Measurements from ENCODE around the gene ZNF827. TPM values are rescaled to one million over a fixed set of nuclear protein-coding genes. Genes with fewer than 3 reads are reported as not detected.

The ZNF827 gene
- polyA plus RNA-seq, 1 donor from 2014 or later, result 12.1 TPM

DNA sequence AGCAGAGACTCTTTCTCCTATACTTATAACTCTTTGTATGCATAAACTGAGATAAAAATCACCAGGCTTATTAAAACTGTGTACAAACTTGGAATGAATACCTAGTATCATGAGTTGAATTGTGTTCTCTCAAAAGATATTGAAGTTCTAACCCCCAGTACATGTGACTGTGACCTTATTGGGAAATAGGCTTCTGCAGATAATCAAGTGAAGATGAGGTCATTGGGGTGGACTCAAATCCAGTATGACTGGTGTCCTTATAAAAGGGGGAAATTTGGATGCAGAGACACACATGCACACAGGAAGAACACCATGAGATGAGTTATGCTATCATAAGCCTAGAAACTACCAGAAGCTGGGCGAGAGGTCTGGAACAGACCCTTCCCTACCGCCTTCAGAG, 26.2 kb downstream of the ZNF827 start:
- Histone ChIP-seq H3K27me3 (ENCODE audit: insufficient read depth, low read depth, low read length) (no peaks in the 10 kb centered on the region), H3K4me2 (ENCODE audit: low read length) (no peak overlapping the region), H3K9ac (ENCODE audit: low read length) (no peak overlapping the region), H3F3A (ENCODE audit: insufficient read depth, low read length, poor library complexity, severe bottlenecking) (no peaks in the 10 kb centered on the region), H3K36me3 (ENCODE audit: insufficient read depth, low read length) (no peaks in the 10 kb centered on the region), H3K4me3 (ENCODE audit: low read length) (no peak overlapping the region), H2AFZ (ENCODE audit: low read depth, low read length) (no peak overlapping the region), H3K27ac (ENCODE audit: low read length) (no peak overlapping the region), H3K9me2 (ENCODE audit: insufficient read depth, low read length) (no peaks in the 10 kb centered on the region), H4K20me1 (ENCODE audit: insufficient read depth) (no peaks in the 10 kb centered on the region), H3K79me2 (replicated peaks; ENCODE audit: insufficient read depth, low read length) (peaks cover 66% of the 10 kb centered on the region), H3K9me3 (ENCODE audit: low read length) (no peaks in the 10 kb centered on the region)
- TF ChIP-seq MXI1 (conservative IDR thresholded peaks at IDR 0.05; ENCODE audit: poor library complexity, severe bottlenecking), result no peak

DNA sequence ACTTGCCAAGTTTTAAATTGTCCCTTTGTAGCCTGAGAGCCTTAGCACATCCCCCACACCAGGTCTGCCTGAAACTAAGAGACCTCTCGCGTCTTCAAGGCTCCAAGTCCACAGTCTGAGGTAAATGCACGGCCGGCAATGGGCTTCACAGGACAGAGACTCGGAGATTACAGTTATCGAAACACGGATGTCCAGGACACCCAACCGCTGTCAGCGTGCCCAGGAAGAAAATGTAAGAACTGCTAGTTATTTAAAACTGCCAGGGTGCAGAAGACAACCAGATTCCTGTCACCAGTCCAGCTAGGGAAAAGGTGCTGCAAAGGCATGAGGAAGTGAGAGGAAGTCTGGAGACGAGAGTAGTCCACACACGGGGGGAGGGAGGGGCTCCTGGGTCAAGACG, 28.9 kb downstream of the ZNF827 start:
- Histone ChIP-seq H2AFZ (ENCODE audit: low read depth, low read length) (no peak overlapping the region), H3K9me3 (ENCODE audit: low read length) (no peaks in the 10 kb centered on the region), H3K9ac (ENCODE audit: low read length) (no peak overlapping the region), H4K20me1 (ENCODE audit: insufficient read depth) (no peaks in the 10 kb centered on the region), H3K27ac (ENCODE audit: low read length) (no peak overlapping the region), H3F3A (ENCODE audit: insufficient read depth, low read length, poor library complexity, severe bottlenecking) (no peaks in the 10 kb centered on the region), H3K9me2 (ENCODE audit: insufficient read depth, low read length) (no peaks in the 10 kb centered on the region), H3K27me3 (ENCODE audit: insufficient read depth, low read depth, low read length) (no peaks in the 10 kb centered on the region), H3K4me2 (ENCODE audit: low read length) (no peak overlapping the region), H3K79me2 (replicated peaks; ENCODE audit: insufficient read depth, low read length) (peaks cover 63% of the 10 kb centered on the region), H3K36me3 (ENCODE audit: insufficient read depth, low read length) (no peaks in the 10 kb centered on the region), H3K4me3 (ENCODE audit: low read length) (no peak overlapping the region)
- TF ChIP-seq EP300 (conservative IDR thresholded peaks at IDR 0.05; ENCODE audit: poor library complexity, severe bottlenecking) (no peak), POLR2AphosphoS5 (IDR thresholded peaks at IDR 0.05) (no peak), MXI1 (conservative IDR thresholded peaks at IDR 0.05; ENCODE audit: poor library complexity, severe bottlenecking) (no peak), CTCF (IDR thresholded peaks at IDR 0.05; ENCODE audit: poor library complexity, severe bottlenecking) (no peak), REST (IDR thresholded peaks at IDR 0.05; ENCODE audit: borderline replicate concordance) (no peak), TAF1 (IDR thresholded peaks at IDR 0.05; ENCODE audit: low read depth) (no peak), EZH2 (IDR thresholded peaks at IDR 0.05; ENCODE audit: borderline replicate concordance, insufficient read depth, low read length, poor library complexity, severe bottlenecking) (no peak), SMC3 (conservative IDR thresholded peaks at IDR 0.05; ENCODE audit: poor library complexity) (no peak), RAD21 (conservative IDR thresholded peaks at IDR 0.05) (no peak)

DNA sequence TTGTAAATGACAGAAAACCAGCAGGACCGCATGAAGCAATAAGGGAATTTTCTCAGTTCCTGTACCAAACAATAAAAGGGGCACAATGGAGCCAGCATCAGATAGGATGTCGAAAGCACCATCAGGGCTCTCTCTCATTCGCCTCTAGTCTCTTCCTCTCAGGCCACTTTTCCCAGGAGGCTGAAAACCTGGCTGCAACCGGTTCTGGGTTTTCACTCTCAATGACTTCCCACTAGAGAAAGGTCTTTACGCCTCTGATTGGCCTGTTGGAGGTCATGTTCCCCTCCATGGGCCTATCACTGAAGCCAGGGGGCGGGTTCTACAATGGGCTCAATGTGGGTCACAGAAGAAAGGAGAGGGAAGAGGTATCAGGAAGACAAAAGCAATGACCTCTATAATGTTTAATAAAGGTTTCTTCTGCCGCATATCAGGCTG, 29.3 kb downstream of the ZNF827 start:
- no peak overlapping the region for H3K4me3 ChIP-seq (ENCODE audit: low read length)
- H4K20me1 ChIP-seq (ENCODE audit: insufficient read depth), result no peaks in the 10 kb centered on the region
- no peak overlapping the region for H2AFZ ChIP-seq (ENCODE audit: low read depth, low read length)
- no peak for TF ChIP-seq MXI1 (conservative IDR thresholded peaks at IDR 0.05; ENCODE audit: poor library complexity, severe bottlenecking)
- no peak for TF ChIP-seq EP300 (conservative IDR thresholded peaks at IDR 0.05; ENCODE audit: poor library complexity, severe bottlenecking)
- no peak for TF ChIP-seq CTCF (IDR thresholded peaks at IDR 0.05; ENCODE audit: poor library complexity, severe bottlenecking)
- no peaks in the 10 kb centered on the region for H3F3A ChIP-seq (ENCODE audit: insufficient read depth, low read length, poor library complexity, severe bottlenecking)
- no peaks in the 10 kb centered on the region for H3K9me2 ChIP-seq (ENCODE audit: insufficient read depth, low read length)
- peaks cover 61% of the 10 kb centered on the region for H3K79me2 ChIP-seq (replicated peaks; ENCODE audit: insufficient read depth, low read length)
- no peaks in the 10 kb centered on the region for H3K27me3 ChIP-seq (ENCODE audit: insufficient read depth, low read depth, low read length)
- H3K9me3 ChIP-seq (ENCODE audit: low read length), result no peaks in the 10 kb centered on the region
- H3K36me3 ChIP-seq (ENCODE audit: insufficient read depth, low read length), result no peaks in the 10 kb centered on the region
- H3K9ac ChIP-seq (ENCODE audit: low read length), result no peak overlapping the region
- H3K27ac ChIP-seq (ENCODE audit: low read length), result no peak overlapping the region
- no peak overlapping the region for H3K4me2 ChIP-seq (ENCODE audit: low read length)

All from neural cell (in vitro differentiated cells).